ENCODE results near the gene TBX15.
A peak's percentile ranks its signal among the peaks of the same experiment; 100 is the strongest.

TBX15 gene

DNA sequence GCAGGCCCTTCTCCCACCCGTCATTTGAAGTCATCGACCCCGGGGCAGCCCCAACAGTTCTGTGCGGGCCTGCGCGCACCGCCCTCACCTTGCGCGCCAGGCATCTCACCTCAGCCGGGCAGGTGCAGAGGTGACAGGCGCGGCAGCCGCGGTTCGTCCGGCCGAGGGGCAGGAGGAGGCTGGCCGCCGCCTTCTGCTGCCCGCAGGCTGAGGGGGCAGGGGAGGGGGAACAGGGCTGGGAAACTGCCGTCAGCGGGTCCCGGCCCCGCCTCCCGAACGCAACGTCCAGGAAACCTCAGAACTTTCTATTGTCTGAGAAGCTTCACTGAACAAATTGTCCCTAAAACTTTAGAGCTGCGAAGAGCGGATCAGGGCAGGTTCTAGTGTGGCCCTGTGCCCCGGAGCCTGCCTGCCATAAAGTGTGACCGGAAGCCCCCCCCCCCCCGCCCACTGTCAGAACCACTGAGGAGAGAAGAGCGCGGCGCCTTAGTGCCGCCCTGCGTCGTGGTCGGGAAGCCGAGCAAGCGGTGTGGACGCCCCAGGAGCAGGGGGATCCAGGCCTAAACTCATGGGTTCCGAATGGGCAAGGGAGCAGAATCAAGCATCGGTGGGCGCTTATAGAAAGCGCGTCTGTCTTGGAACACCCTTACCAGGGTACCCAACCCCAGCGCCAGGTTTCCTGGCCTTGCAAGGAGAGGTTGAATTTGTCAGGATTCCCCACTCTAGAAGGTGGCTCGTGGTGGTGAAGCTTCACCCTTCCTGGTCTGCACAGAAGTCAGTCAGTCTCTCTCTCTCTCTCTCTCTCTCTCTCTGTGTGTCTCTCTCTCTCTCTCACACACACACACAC is 13.3 kb upstream of the TBX15 start:
- peak; percentile 63 for DNase-seq (ENCODE audit: low spot score)

DNA sequence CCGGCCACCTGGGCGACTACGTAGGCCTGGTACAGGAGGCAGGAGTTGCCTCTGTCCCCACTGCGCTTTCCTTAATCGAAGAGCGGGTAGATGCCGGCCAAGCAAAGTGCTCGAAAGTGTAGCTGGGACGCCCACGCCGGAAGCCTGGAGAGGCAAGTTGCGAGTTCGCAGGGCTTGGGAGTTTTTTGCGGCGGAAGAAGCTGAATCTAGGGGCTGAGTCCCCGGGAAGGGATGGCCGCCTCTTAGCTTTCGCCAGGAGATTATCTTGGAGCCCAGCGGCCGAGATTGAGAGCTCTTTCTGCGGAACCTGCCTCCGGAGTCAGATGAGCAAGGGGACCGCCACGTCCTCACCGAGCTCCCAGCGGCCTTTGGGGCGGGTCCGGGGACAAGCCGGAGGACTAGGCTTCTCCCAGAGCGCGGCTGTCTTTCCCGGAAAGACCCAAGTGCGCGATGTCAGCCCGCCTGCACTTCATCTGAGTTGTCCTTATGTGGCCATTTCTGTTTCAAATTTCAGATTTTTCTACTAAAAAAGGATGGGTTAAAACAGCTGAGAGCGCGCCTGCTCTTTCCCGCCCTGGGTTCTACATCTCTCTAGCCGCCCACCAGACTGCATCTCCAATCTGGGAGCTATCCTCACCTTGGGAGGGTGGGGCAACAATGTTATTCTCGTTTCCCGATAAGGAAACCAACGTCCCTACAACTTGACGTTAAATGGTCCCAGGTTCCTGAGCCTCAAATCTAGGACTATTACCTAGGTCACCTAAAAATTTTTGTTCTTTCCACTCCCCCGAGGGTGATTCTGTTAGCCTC is 12.4 kb upstream of the TBX15 start:
- DNase-seq (ENCODE audit: low spot score) = no peak

GRCh38 chr1:118999348-119000071 is 11.4 kb upstream of the TBX15 start:
- DNase-seq (ENCODE audit: low spot score) = no peak

- no peak for DNase-seq (ENCODE audit: low spot score)
Observed at GRCh38 chr1:118998171-118998570, 10.0 kb upstream of the TBX15 start.

- DNase-seq (ENCODE audit: low spot score) = no peak
Observed at GRCh38 chr1:118997225-118997624, 9.1 kb upstream of the TBX15 start.

GRCh38 chr1:118995312-118996016 is 7.3 kb upstream of the TBX15 start:
- no peak for DNase-seq (ENCODE audit: low spot score)

DNA sequence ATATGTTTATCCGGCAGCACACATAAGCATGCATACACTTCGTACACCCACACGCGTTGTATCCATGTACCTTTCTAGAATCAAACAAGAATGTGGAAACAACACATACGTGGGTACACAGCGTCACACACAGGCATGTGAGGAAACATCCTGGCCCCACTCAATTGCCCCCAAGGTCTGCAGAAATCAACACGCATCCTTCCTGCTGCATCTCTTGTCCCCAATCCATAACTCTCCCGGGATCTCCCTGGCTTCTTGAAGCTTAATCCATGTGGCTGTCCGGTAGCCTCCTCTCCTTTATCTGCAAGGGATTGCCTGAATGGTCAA is 5.5 kb upstream of the TBX15 start:
- DNase-seq (ENCODE audit: low spot score) = no peak

DNA sequence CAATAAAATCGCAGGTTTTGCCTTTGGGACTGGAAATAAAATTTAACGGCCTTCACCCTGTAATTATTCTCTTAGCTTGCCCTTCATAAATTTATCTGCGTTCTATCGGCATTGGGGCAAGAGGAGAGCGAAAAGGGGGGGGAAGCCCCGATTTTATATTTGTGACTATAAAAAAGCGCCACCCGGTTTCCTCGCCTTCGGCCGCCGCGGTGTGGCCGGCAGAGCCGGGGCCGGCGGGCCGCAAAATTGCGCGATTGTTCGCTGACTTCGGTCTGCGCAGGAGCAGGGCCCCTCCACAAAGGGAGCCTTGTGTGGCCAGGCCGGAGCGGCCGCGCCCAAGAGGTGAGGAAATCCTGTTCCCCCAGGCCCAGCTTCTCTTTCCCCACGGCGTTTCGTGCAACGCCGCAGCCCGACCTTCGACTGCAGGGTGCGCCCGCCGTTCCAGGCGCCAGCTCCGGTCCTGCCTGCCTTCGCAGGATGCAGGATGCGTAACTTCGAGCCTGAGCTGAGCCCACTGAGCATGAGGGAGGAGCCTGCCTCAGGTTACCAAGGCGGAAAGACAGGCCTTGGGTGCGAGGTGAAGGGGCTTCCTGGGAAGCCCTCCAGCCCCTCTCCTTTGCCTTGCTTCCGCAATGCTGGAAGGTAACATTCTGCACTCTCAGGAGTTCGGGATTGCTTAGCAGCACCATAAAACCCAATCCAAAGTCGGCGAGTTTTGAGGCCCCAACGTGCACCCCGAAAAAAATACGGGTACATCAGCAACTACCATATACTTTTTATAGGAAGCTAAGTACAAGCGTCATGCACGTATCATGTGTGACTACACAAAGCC is 4.9 kb upstream of the TBX15 start:
- no peak for DNase-seq (ENCODE audit: low spot score)

GRCh38 chr1:118992237-118992825 is 4.2 kb upstream of the TBX15 start:
- DNase-seq (ENCODE audit: low spot score) = no peak

DNA sequence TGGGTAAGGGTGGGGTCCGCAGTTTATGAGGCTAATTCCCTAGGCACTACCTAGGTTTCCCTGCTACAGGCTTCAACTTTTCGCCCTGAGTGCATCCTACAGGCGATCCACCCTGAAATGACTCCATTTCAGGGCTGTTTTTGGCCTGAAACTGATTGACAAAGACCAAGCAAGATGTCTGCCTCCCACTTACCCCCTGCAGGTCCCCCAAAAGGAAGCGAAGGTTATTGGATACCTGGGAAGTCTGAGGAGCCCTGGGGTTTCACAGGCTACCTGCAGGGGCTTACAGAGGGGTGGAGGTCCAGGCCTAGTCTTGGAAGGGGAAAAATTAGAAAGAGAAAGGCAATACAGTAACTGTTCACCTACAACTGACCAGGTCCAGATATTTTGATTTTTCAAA is 3.3 kb upstream of the TBX15 start:
- DNase-seq (ENCODE audit: low spot score) = no peak

GRCh38 chr1:118990513-118991152 is 2.5 kb upstream of the TBX15 start:
- DNase-seq (ENCODE audit: low spot score) = no peak

- no peak for DNase-seq (ENCODE audit: low spot score)
Observed at GRCh38 chr1:118989878-118990378, 1.8 kb upstream of the TBX15 start.

- DNase-seq (ENCODE audit: low spot score) = peak; percentile 57
Observed at GRCh38 chr1:118989006-118989815, 1.1 kb upstream of the TBX15 start.

DNA sequence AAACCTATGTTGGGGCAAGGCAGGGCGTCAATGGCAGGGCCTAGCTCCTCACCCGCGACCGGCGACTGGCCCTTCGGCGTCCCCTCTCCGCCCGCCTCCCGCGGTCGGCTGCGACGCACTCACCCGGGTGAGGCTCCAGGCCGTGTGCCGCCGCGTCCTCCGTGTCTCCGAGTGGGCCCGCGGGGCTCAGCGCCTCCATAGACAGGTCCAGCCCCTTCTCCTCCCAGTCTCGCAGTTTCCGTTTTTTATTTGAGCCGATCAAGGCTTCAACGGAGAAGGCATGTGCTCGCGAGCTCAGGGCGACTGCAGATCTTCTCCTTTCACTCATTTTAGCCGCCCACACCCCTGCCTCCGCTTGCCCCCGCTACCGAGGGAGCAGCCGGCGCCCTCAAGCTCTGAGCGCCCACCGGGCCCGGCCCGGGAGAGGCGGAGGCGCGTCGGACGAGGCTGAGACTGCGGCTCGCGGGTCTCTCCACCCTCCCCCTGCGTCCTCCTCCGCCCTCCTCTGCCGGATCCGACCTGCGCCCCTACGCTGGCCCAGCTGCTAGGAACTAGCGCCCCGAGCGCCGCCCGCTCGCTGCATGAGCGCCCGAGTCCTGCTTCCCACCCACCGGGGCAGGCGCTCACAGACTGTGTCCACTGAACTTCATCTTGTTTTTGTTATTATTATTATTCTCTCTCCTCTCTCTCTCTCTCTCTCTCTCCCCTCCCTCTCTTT is 516 bp downstream of the TBX15 start:
- DNase-seq (ENCODE audit: low spot score) = peak; percentile 61

DNA sequence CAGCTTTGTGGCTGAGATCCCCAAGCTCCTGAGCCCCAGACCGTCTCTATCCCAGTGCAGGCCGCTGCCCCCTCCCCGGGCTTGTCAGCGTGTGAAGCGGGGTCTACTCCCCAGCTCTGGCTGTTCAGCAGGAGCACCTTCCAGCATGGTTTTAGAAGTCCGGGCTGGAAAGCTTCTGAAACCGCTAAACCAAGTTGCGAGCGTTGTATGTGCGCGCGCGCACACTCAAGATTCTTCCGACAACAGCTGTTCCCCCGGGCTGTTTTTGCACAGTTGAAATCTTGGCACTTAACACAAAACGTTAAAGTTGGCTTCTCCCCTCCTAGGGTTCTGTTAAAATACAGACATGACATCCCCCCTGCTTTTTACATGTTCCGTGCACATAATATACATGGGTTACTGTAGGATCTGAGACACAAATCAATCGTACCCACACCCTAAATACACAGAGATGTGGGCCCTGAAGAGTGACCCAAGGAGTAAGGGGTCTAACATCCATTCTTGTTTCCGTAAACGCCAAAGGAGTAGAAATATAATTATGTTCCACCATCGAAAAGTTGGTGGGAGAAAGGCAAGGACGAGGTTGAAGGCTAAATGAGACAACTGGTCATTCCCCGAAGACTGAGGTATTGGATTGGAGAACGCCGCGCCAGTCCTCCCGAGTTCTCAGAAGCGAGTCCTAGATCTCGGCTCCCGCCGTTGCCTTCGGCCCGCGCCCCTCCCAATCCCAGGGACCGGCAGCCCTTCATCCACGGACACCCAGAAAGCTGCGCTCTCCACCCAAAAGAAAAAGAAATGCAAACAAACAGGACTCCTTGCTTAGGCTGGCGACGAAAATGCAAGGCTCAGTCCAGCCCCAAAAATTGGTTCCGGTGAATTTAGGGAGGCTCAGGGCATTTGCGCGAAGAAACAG is 1.3 kb downstream of the TBX15 start:
- DNase-seq (ENCODE audit: low spot score) = no peak

DNA sequence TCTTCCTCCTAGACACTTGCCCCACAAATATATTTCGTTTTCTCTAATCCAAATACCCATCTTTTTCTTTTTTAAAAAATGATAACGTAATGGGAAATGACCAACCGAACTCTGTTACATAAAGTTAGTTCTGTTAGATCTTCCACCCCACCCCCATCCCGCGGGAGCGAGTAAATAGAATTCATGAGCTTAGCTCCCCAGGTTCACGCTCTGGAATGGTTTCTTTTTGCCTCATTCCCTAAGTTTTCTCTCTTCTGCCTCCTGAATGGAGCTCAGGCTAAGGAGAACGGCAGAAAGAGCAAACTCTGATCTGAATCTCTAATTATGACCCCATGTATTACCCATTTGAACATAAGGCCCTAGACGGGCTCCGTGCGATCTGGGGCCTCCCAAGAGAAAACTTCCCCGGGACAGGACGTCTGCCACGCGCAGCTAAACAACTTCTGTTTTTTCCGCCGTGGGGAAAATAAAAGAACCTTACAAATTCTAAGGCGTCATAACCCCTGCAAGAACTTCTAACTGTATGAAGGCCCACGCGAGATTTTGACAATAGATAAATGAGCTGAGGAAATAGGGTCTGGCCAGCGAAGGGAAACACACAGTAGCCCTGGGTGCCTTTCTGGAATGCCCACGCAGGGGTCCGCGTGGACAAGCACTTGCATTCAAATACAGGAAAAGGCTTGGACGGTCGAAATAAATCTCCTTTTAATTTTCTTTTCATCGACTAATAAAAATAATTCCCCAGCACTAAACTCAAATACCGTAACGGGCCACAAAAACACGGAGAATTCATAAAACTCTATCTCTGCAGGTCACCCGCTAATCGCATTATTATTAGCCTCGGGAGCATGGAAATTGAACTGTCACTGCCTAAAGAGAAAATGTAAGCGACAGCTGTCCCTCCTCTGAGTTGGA is 2.2 kb downstream of the TBX15 start:
- DNase-seq (ENCODE audit: low spot score) = no peak

Data from AG20443 (cell line).